Stimulated activated CD4-positive, alpha-beta T cell treated with anti-CD3 and anti-CD28 coated beads, Interleukin-12 subunit alpha, Interleukin-12 subunit beta, amount 100 ng/mL, for 48 hours (primary cell): ENCODE measurements around the gene DBNL.

Experiments
- DNase-seq, 3 donors: peaks; one replicate each; pipeline ENCODE4 v3.0.0-alpha.2; 2020; ENCODE audit warnings: low read depth in 2 of 3, low spot score in 1 of 3

DBNL gene

DNA sequence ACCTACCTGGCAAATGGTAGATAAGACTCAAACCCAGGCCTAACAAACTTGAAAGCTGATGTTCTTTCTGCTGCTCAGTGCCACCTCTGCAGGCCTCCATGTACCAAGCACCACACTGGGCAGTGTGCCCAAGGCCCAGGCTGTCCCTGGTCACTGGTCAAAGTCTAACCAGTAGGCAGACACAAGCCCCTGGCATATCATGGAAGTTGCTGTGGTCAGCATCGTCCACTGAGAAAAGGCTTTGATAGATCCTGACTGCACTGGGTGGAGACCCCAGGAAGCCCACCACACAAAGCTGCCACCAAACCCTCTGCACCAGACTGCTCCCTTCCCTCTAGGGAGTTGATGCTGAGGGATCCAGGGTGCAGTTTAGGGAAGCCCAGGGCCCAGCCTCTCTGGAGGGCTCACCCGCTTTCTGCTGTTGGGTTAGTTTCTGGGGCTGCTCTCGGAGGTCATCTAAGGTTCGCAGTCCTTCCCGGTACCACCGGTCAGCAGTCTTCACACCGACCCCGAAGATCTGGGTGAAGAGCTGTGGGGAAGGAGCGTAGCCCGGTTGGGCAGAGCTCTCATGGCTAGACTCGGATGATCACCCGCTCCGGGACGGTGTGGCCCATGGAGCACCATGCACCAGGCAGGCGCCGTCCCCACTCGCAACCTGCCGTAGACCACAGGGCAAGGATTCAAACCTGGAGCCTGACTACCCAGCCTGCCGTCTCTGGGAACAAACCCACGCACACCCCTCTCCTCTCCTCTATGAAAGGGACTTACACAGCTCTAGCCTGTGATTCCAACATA is 31.8 kb downstream of the DBNL start:
- no peak for DNase-seq

DNA sequence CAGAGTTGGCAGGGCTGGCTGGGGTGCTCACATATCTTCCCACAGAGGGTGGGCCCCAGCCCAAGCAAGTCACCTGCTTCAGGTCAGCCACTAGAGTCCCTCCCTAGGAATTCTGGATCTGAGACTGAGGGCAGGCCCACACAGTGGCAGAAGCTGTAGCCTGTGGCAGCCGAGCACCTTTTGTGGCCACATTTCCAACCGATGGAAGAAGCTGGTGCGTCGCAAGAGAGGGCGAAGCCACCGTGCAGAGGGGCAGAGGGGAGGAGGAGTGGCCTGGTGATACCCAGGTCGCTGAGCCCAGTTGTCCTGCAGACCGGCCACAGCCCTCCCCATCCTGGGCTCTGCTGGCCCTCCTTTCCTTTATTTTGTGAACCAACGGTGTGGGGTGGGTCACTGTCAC is 32.6 kb downstream of the DBNL start:
- no peak for DNase-seq

DNA sequence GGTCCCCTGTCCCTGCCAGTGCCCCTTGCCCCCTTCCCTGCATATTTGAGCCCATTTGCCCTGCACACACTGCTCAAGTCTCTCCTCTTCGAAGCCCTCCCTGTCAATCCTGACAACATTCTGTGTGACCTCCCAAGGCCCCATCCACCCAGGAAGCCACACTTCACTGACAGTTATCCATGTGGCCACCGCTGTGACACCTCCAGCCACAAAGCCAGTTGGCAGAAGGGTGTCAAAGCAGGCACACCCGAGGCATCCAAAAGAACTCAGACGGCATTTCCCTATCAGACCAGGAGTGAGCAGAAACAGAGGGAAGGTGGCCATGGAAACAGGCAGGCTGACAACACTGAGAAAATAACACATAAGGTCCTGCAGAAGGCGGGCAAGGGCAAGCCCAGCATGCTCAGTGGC is 33.2 kb downstream of the DBNL start:
- DNase-seq: no peak

GRCh38 chr7:44078521-44078920 is 34.0 kb downstream of the DBNL start:
- DNase-seq: no peak

GRCh38 chr7:44079331-44080021 is 35.0 kb downstream of the DBNL start:
- no peak for DNase-seq

GRCh38 chr7:44080118-44080517 is 35.6 kb downstream of the DBNL start:
- DNase-seq: no peak

GRCh38 chr7:44080686-44081265 is 36.3 kb downstream of the DBNL start:
- no peak for DNase-seq

- DNase-seq: no peak
Measured at GRCh38 chr7:44081266-44081748, 36.8 kb downstream of the DBNL start.

GRCh38 chr7:44082541-44083207 is 38.2 kb downstream of the DBNL start:
- DNase-seq: peak; percentile 92 to 98 (median 97)

- no peak for DNase-seq
Measured at GRCh38 chr7:44083796-44084195, 39.3 kb downstream of the DBNL start.

- no peak for DNase-seq
Measured at GRCh38 chr7:44084701-44085100, 40.2 kb downstream of the DBNL start.

DNA sequence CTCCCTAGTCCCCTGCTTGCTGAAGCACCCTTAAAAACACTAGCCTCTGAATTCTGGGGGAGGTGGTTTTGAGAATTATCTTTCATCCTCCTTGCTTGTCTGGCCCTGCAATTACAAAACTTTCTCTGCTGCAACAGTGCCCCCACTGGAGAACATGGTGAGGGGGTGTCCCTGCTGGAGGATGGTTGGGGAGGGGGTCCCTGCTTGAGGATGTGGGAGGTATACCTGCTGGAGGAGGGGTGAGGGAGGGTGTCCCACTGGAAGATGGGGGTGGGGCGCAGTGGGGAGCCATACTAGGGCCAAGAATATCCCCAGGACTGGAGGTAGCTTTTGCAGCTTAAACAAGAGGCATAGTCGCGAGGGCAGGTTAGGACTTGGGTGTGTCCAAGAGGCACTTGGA is 41.0 kb downstream of the DBNL start:
- no peak for DNase-seq

GRCh38 chr7:44086627-44087026 is 42.1 kb downstream of the DBNL start:
- DNase-seq: no peak

GRCh38 chr7:44087911-44088838 is 43.7 kb downstream of the DBNL start:
- no peak for DNase-seq

DNA sequence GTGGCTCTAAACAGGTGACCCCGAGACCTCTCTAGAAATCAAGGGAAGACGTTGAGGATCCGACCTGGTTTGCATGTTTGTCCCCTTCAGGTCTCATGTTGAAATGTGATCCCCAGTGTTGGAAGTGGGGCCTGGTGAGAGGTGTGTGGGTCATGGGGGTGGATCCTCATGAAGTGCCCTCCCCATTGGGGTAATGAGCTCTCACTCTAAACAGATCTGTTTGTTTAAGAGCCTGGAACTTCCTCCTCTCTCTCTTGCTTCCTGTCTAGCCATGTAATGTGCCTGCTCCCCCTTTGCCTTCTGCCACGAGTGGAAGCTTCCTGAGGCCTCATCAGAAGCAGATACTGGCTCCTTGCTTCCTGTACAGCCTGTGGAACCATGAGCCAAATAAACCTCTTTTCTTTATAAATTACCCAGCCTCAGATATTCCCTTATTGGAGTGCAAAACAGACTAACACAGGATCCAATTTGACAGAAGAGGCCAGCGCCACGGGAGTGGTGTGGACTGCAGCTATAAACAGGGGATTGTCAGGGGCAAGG is 48.7 kb downstream of the DBNL start:
- DNase-seq: no peak

DNA sequence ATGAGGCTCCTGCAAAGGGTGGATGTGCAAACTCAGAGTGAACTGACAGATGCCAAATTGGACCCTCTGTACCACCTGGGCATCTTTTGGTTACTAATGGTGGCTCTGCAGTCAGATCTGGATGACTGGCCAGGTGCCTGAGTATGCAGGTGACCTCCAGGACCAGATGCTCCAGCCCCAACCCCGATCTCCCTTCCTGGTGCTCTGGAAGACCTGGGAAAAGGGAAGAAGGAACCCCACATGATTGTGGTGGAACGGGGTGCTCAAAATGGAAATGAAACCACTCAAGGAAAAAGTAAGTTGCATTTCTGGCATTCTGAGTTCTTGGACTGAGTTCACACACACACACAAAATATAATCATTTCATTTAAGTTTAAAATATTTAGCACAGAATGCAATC is 49.9 kb downstream of the DBNL start:
- DNase-seq: no peak

DNA sequence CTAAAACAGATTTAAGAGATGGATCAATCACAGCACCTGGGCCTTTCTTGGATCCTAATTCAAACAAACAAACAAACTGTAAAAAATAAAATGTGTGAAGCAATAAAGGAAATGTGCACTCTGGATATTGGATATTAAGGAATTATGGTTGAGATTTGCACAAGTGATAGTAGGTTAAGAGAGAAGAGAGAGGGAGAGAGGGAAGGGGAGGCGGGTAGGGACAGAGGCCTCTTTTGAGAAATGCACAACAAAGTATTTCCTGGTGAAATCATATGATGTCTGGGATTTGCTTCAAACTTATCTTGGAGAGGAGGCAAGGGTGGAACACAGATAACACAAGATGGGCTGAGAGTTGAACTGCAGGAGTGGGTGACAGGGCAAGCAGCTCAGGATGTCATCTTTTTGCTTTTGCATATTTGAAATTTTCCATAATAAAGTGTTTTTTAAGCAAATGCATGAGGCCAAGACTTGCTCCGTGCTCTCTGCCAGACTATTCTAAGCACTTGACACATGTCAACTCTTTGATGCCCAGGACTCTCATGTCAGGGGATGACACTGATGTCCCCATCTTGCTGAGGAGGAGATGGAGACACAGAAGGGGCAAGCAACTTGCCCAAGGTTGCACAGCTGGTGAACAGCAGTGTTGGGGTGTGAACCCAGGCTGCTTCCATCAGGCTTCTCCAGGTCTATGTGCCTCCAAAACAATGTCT is 50.5 kb downstream of the DBNL start:
- no peak for DNase-seq

DNA sequence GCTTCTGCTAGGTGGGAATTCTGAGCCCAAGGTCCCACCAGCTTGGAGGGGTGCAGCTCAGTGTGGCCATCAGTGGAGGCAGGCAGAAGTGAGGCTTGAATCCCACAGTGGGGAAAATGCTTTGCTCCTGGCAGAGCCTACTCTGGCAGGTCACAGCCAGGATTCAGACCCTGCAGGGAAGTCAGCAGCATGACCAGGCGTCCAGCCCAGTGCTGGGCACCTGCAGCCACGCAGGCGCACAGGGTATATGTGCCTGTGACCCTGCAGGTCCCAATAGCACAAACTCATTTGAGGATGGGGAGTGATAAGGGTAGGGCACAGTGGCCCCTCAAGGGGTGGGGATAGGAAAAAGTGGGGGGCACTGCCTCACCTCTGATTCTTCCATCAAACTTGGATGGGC is 51.3 kb downstream of the DBNL start:
- DNase-seq: no peak

- DNase-seq: no peak
Measured at GRCh38 chr7:44096326-44096881, 51.9 kb downstream of the DBNL start.
